DND-41 (cell line): Measurements from ENCODE around the gene GNAS.

Source experiments
- ATAC-seq: fragments of 200-7000 bp; cut with Tn5 transposase; 3 replicates; pipeline ENCODE4 v1.9.1; 2021; ENCODE audit warnings: low read depth; ENCODE audit not compliant: insufficient read depth
- DNase-seq: peaks from one replicate; pipeline ENCODE4 v3.0.0-alpha.2; 2020
- H2AFZ ChIP-seq: 2 replicates; pipeline ENCODE4 v1.6.0; 2012; ENCODE audit warnings: low read depth, low read length
- H3K27ac ChIP-seq: 2 replicates; pipeline ENCODE4 v1.5.1; 2012; ENCODE audit warnings: low read length, inconsistent platforms
- H3K27me3 ChIP-seq: fragments of 200-600 bp; sonication (generic); 2 replicates; pipeline ENCODE4 v1.6.0; 2012; ENCODE audit warnings: low read length, mild to moderate bottlenecking, inconsistent platforms; ENCODE audit not compliant: insufficient read depth, poor library complexity
- H3K36me3 ChIP-seq: 2 replicates; pipeline ENCODE4 v1.5.1; 2012; ENCODE audit warnings: low read length, inconsistent platforms; ENCODE audit not compliant: insufficient read depth
- H3K4me1 ChIP-seq: 2 replicates; pipeline ENCODE4 v1.5.1; 2012; ENCODE audit warnings: mild to moderate bottlenecking, low read length; ENCODE audit not compliant: insufficient read depth
- H3K4me2 ChIP-seq: 2 replicates; pipeline ENCODE4 v1.6.0; 2012; ENCODE audit warnings: mild to moderate bottlenecking, moderate library complexity, low read length, inconsistent platforms; ENCODE audit not compliant: insufficient read depth
- H3K4me3 ChIP-seq, 2 experiments: fragments of 200-600 bp in 1 of 2; shearing (Covaris generic) in 1 of 2; 2 replicates each; pipeline ENCODE4 v1.5.1; 2012 to 2016; ENCODE audit warnings: inconsistent platforms in 2 of 2, low read length in 2 of 2, mild to moderate bottlenecking in 2 of 2, low read depth in 1 of 2, moderate library complexity in 1 of 2
- H3K79me2 ChIP-seq: 2 replicates; pipeline ENCODE4 v1.6.0; 2012; ENCODE audit warnings: low read length, inconsistent platforms; ENCODE audit not compliant: insufficient read depth
- H3K9ac ChIP-seq: 2 replicates; pipeline ENCODE4 v1.6.0; 2012; ENCODE audit warnings: low read depth, mild to moderate bottlenecking, inconsistent platforms, low read length, moderate library complexity
- H3K9me3 ChIP-seq: 2 replicates; pipeline ENCODE4 v1.5.1; 2012; ENCODE audit warnings: low read length, moderate library complexity, mild to moderate bottlenecking, inconsistent platforms; ENCODE audit not compliant: insufficient read depth, severe bottlenecking
- H4K20me1 ChIP-seq: 2 replicates; pipeline ENCODE4 v1.6.0; 2012; ENCODE audit warnings: low read length; ENCODE audit not compliant: insufficient read depth
- EZH2 ChIP-seq: IDR thresholded peaks from 3 replicates; pipeline ENCODE4 v1.6.1; 2012; ENCODE audit warnings: borderline replicate concordance, low read depth, mild to moderate bottlenecking, moderate library complexity, low read length, inconsistent platforms; ENCODE audit not compliant: severe bottlenecking
- TF ChIP-seq, protein P1 (sequence below): IDR thresholded peaks from 2 replicates; pipeline ENCODE4 v1.5.1; 2012; ENCODE audit warnings: borderline replicate concordance, low read length, moderate library complexity, mild to moderate bottlenecking; ENCODE audit not compliant: poor library complexity, severe bottlenecking; ENCODE audit errors: extremely low read depth

Gene GNAS

DNA sequence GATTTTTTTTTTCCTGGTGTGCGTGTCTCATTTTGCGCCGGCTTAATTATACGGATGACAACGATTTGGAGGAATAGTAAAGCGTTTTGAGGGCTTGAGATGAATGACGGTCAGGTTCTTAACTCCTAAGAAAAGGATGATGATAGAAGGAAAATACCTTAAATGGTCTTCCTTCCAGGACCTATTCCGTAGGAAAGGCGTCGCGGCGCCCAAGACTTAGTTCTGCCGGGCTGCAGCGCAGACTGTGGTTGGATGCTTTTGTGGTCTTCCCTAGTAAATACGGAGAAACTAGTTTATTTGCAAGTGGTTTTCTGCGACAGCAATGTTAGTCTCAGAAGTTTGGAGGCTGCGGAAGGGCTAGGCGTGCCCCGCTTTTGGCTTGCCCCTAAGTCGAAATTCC lies 10.2 kb upstream of the GNAS start:
- H3K79me2 ChIP-seq = no peaks in the 10 kb centered on the region
- no peak for ATAC-seq
- H2AFZ ChIP-seq = no peak overlapping the region
- H3K36me3 ChIP-seq = no peaks in the 10 kb centered on the region
- H3K27ac ChIP-seq = no peak overlapping the region
- no peak for TF ChIP-seq EZH2
- TF ChIP-seq, protein P1, sequence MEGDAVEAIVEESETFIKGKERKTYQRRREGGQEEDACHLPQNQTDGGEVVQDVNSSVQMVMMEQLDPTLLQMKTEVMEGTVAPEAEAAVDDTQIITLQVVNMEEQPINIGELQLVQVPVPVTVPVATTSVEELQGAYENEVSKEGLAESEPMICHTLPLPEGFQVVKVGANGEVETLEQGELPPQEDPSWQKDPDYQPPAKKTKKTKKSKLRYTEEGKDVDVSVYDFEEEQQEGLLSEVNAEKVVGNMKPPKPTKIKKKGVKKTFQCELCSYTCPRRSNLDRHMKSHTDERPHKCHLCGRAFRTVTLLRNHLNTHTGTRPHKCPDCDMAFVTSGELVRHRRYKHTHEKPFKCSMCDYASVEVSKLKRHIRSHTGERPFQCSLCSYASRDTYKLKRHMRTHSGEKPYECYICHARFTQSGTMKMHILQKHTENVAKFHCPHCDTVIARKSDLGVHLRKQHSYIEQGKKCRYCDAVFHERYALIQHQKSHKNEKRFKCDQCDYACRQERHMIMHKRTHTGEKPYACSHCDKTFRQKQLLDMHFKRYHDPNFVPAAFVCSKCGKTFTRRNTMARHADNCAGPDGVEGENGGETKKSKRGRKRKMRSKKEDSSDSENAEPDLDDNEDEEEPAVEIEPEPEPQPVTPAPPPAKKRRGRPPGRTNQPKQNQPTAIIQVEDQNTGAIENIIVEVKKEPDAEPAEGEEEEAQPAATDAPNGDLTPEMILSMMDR = no peak
- no peak overlapping the region for H3K9ac ChIP-seq
- H3K27me3 ChIP-seq = peaks cover 44% of the 10 kb centered on the region
- DNase-seq = no peak
- H3K4me2 ChIP-seq = no peak overlapping the region
- no peaks in the 10 kb centered on the region for H3K9me3 ChIP-seq
- no peaks in the 10 kb centered on the region; the same call in 1 of the 2 replicates for H3K4me1 ChIP-seq
- H4K20me1 ChIP-seq = no peaks in the 10 kb centered on the region
- H3K4me3 ChIP-seq = no peak overlapping the region

DNA sequence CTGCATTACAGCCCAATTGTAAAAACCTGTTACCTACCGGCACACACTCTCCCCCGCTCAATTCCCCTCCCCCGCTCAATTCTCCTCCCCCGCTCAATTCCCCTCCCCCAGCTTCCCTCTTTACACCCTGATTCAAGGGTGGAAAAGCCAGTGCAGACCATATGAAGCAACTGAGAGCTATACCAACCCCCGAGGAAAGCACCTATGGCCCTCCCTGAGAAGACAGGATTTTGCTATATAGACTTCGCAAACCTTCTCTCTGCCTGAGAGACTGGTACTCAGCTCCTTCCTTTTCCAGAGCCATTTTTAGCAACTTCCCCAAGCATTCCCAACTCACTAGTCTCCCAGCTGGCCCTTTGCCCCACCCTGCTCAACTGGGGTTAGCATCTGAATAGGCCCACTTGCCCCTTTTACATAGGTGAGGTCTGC lies 9.4 kb upstream of the GNAS start:
- ATAC-seq = no peak
- Histone ChIP-seq H4K20me1 (no peaks in the 10 kb centered on the region), H3K9ac (no peak overlapping the region), H3K4me1 (no peaks in the 10 kb centered on the region; the same call in 1 of the 2 replicates), H3K4me3 (no peak overlapping the region), H3K27ac (no peak overlapping the region), H3K4me2 (no peak overlapping the region), H3K9me3 (no peaks in the 10 kb centered on the region), H3K79me2 (no peaks in the 10 kb centered on the region), H3K27me3 (peaks cover 43% of the 10 kb centered on the region), H3K36me3 (no peaks in the 10 kb centered on the region), H2AFZ (no peak overlapping the region)
- no peak for DNase-seq
- TF ChIP-seq, protein P1 = no peak
- TF ChIP-seq EZH2 = no peak

- Histone ChIP-seq H3K36me3 (no peaks in the 10 kb centered on the region), H4K20me1 (no peaks in the 10 kb centered on the region), H3K9me3 (no peaks in the 10 kb centered on the region), H3K9ac (no peak overlapping the region), H2AFZ (no peak overlapping the region), H3K4me3 (no peak overlapping the region), H3K4me2 (no peak overlapping the region), H3K27ac (no peak overlapping the region), H3K4me1 (no peaks in the 10 kb centered on the region), H3K79me2 (no peaks in the 10 kb centered on the region), H3K27me3 (peaks cover 29% of the 10 kb centered on the region)
- ATAC-seq (no peak), DNase-seq (no peak)
- TF ChIP-seq, protein P1 = no peak
- TF ChIP-seq EZH2 = no peak
Measured at GRCh38 chr20:58845706-58846105, 6.8 kb upstream of the GNAS start.

DNA sequence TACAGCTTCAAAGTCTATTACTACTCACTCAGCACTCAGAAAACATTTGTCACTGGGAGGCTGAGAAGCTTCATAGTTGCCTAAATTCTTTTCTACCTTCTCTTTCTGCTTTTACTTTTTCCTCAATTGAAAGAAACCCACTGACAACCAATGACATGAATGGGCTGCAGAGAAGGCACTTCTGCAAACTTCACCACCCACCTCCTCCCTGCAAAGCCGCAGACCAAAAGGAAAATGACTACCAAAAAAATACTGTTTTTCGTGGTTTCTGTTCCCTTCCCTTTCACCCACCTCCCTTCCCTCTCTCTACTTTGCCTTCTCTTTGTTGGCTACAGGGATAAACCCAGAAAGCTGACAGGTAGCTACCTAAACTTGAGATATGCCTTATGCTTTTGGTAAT lies 5.1 kb upstream of the GNAS start:
- H3K9ac ChIP-seq = no peak overlapping the region
- ATAC-seq = no peak
- peaks cover 10% of the 10 kb centered on the region for H3K9me3 ChIP-seq
- H3K36me3 ChIP-seq = no peaks in the 10 kb centered on the region
- DNase-seq = no peak
- H3K27me3 ChIP-seq = peaks cover 29% of the 10 kb centered on the region
- no peaks in the 10 kb centered on the region for H4K20me1 ChIP-seq
- H2AFZ ChIP-seq = no peak overlapping the region
- H3K4me3 ChIP-seq = no peak overlapping the region
- TF ChIP-seq, protein P1 = no peak
- TF ChIP-seq EZH2 = no peak
- no peaks in the 10 kb centered on the region for H3K4me1 ChIP-seq
- no peak overlapping the region for H3K4me2 ChIP-seq
- no peaks in the 10 kb centered on the region for H3K79me2 ChIP-seq
- no peak overlapping the region for H3K27ac ChIP-seq
